Frontal cortex (tissue), 4 donors: ENCODE results near the gene CUBN. TPM values are rescaled to one million over a fixed set of nuclear protein-coding genes. Genes with fewer than 3 reads are reported as not detected.
A peak's percentile ranks its signal among the peaks of the same experiment; 100 is the strongest.

ENCODE experiments used
- DNase-seq, 2 donors: peaks; one replicate each; pipeline ENCODE4 v3.0.0; 2012; ENCODE audit warnings: low spot score in 2 of 2
- FAIRE-seq: peaks from 2 replicates; lab custom pipeline; 2012; peaks lifted over from hg19 to GRCh38; lab: Jason Lieb, UNC
- small RNA-seq: library from RNA; depleted of rRNA; stranded (forward); fragments of <200 nt; gene quantifications from one replicate; pipeline ENCODE3, GENCODE V24; 2014
- total RNA-seq: library from RNA; depleted of rRNA; stranded (reverse); fragments of >200 nt; gene quantifications from one replicate; pipeline ENCODE4 v1.2.3, GENCODE V29; 2014
- donor health status: control.
- donor health status: control.
- donor health status: control.

CUBN gene
- total RNA-seq, 1 donor from 2014 or later, result 1.2 TPM

- FAIRE-seq (no peak), DNase-seq (no peak)
Measured at GRCh38 chr10:16779384-16779915, 350.2 kb downstream of the CUBN start.

- DNase-seq (peak; percentile 31 to 59), FAIRE-seq (no peak)
Measured at GRCh38 chr10:16777473-16778370, 351.9 kb downstream of the CUBN start.

- FAIRE-seq (no peak), DNase-seq (no peak)
Measured at GRCh38 chr10:16776896-16777295, 352.7 kb downstream of the CUBN start.

Small RNA genes lying within 50 kb of the gene (small RNA-seq; reads per million reads assigned to genes)
- gene AC067747.1, result not detected

Other genes with a start within 250 kb of the CUBN start
- gene TRDMT1, start 71.9 kb upstream of the CUBN start, total RNA-seq, result 28.1 TPM
- gene VIM, start 98.4 kb upstream of the CUBN start, total RNA-seq, result 191 TPM